Right ventricle myocardium superior (tissue), 1 donor: Measurements from ENCODE around the gene SEC14L5. TPM values are rescaled to one million over a fixed set of nuclear protein-coding genes. Genes with fewer than 3 reads are reported as not detected.
A peak's percentile ranks its signal among the peaks of the same experiment; 100 is the strongest.

ENCODE experiments used
- ATAC-seq: fragments of 200-7000 bp; cut with Tn5 transposase; one replicate; pipeline ENCODE4 v1.9.1; 2020; ENCODE audit warnings: mild to moderate bottlenecking; ENCODE audit not compliant: poor library complexity
- DNase-seq: peaks from one replicate; pipeline ENCODE4 v3.0.0-alpha.2; 2020
- intact Hi-C: fragments of 100-400 bp; cut with DNase I; formaldehyde crosslinking; loops from one replicate; pipeline ENCODE4 v1.11.2; 2022
- total RNA-seq: library from RNA; stranded (reverse); fragmentation: NEBNext Ultra II Directional; extraction: Animal tissue kit (Norgen Biotek cat#: 25700); gene quantifications from one replicate; pipeline ENCODE4 v1.2.1, GENCODE V29; 2021
- donor health status: DM: no; HTN: yes; CAD: no; lungs with severe emphysema.

The SEC14L5 gene
- total RNA-seq, 1 donor from 2014 or later, result 26.2 TPM

- intact Hi-C loops, result no loop called here
- ATAC-seq, result no peak
- no peak for DNase-seq
Measured at GRCh38 chr16:4972938-4973587, 14.9 kb downstream of the SEC14L5 start.

- ATAC-seq, result no peak
- DNase-seq, result no peak
- intact Hi-C loops, result no loop called here
Measured at GRCh38 chr16:4976079-4976478, 17.9 kb downstream of the SEC14L5 start.

- no peak for DNase-seq
- ATAC-seq, result peak; percentile 14
- intact Hi-C loops, result no loop called here
Measured at GRCh38 chr16:4976611-4977145, 18.5 kb downstream of the SEC14L5 start.

GRCh38 chr16:4979164-4979563 is 21.0 kb downstream of the SEC14L5 start:
- ATAC-seq (no peak), DNase-seq (no peak)
- intact Hi-C loops, result no loop called here

GRCh38 chr16:4979736-4980660 is 21.9 kb downstream of the SEC14L5 start:
- intact Hi-C loops, result no loop called here
- DNase-seq (no peak), ATAC-seq (no peak)

- no peak for ATAC-seq
- intact Hi-C loops, result no loop called here
Measured at GRCh38 chr16:4980691-4981090, 22.6 kb downstream of the SEC14L5 start.

GRCh38 chr16:4981473-4981872 is 23.3 kb downstream of the SEC14L5 start:
- no peak for DNase-seq
- intact Hi-C loops, result no loop called here
- ATAC-seq, result no peak

More at GRCh38 chr16:4980691-4981090, 22.6 kb downstream of the SEC14L5 start:
- DNase-seq, result no peak

- peak; percentile 75 for DNase-seq
- ATAC-seq, result peak; percentile 96
- intact Hi-C loops, result no loop called here
Measured at GRCh38 chr16:4982056-4982867, 24.1 kb downstream of the SEC14L5 start.

- no peak for DNase-seq
- no peak for ATAC-seq
- intact Hi-C loops, result no loop called here
Measured at GRCh38 chr16:4984174-4984990, 26.3 kb downstream of the SEC14L5 start.

GRCh38 chr16:4987250-4987579 is 29.1 kb downstream of the SEC14L5 start:
- ATAC-seq (no peak), DNase-seq (no peak)
- intact Hi-C loops, result no loop called here

- no peak for DNase-seq
- peak; percentile 48 for ATAC-seq
- intact Hi-C loops, result no loop called here
Measured at GRCh38 chr16:4987580-4988374, 29.6 kb downstream of the SEC14L5 start.

GRCh38 chr16:4988647-4989046 is 30.5 kb downstream of the SEC14L5 start:
- DNase-seq (no peak), ATAC-seq (no peak)
- intact Hi-C loops, result no loop called here

GRCh38 chr16:4989391-4990006 is 31.4 kb downstream of the SEC14L5 start:
- no peak for ATAC-seq
- intact Hi-C loops, result no loop called here
- DNase-seq, result no peak

GRCh38 chr16:4990415-4990814 is 32.3 kb downstream of the SEC14L5 start:
- no peak for ATAC-seq
- intact Hi-C loops, result no loop called here
- no peak for DNase-seq

GRCh38 chr16:4991754-4992153 is 33.6 kb downstream of the SEC14L5 start:
- intact Hi-C loops, result no loop called here
- no peak for ATAC-seq
- DNase-seq, result no peak

GRCh38 chr16:4994719-4995434 is 36.7 kb downstream of the SEC14L5 start:
- DNase-seq, result no peak
- ATAC-seq, result no peak
- intact Hi-C loops, result no loop called here
